Glomerular visceral epithelial cell (primary cell): ENCODE data around the gene CCDC6.
"Not testable (repeated sequence)": the region's sequence is repeated elsewhere in the genome, so short reads cannot be mapped to it uniquely, and the experiment has no call there.

Experiments used
- DNase-seq: peaks from one replicate; pipeline ENCODE4 v3.0.0-alpha.2; 2016; ENCODE audit errors: extremely low spot score

Gene CCDC6

GRCh38 chr10:59880971-59881510, 25.3 kb downstream of the CCDC6 start:
- DNase-seq, result no peak

- no peak for DNase-seq
Measured at GRCh38 chr10:59880019-59880717, 26.2 kb downstream of the CCDC6 start.

GRCh38 chr10:59879363-59879913, 26.9 kb downstream of the CCDC6 start:
- DNase-seq, result no peak

- DNase-seq, result no peak
Measured at GRCh38 chr10:59878915-59879314, 27.4 kb downstream of the CCDC6 start.

DNA sequence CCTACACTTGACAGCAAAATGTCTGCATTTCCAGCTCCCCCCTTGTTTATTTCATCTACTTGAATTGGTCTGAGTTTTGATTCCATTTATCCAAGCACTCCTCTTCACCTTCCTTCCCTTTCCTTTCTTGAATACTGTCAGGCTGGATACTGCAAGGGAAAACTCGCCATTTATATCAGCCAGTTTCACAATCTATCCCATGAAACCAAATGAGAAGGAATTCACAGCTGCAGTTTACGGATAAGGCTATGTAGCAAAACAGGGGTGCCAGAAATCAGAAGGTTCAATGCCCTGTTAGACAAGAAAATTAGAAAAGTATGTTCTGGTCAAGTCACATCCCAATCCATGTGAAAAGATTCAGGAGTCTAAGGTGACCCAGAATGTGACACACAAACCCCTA, 28.1 kb downstream of the CCDC6 start:
- DNase-seq, result no peak

GRCh38 chr10:59877191-59877671, 29.1 kb downstream of the CCDC6 start:
- no peak for DNase-seq

DNA sequence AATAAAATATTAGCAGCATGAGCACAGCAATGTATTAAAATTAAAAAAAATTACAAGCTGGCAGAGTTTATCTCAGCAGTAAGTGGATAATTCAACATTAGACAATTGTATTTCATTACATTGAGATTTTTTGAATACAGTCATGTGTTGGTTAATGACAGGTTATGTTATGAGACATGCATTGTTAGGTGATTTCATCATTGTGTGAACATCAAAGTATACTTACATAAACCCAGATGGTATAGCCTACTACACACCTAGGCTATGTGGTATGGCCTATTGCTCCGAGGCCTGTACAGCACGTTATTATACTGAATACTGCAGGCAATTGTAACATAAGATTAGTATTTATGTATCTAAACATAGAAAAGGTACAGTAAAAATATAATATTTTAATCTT, 29.7 kb downstream of the CCDC6 start:
- DNase-seq, result peak; percentile 7

DNA sequence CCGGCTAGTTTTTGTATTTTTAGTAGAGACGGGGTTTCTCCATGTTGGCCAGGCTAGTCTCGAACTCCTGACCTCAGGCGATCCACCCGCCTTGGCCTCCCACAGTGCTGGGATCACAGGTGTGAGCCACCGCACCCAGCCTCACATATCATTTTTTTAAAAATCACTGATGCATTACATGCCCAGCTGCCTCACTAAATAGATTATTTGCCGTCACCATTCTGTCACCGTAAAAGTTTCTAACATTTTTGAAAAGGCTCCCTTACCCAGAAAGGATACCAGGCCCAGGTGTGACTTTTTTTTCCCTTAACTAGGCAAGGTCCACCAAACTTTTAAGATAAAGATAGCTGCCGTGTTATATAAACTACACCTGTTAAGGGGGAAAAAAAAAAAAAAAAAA, 30.1 kb downstream of the CCDC6 start:
- not testable (repeated sequence) for DNase-seq

- DNase-seq, result no peak
Measured at GRCh38 chr10:59873896-59874295, 32.5 kb downstream of the CCDC6 start.

DNA sequence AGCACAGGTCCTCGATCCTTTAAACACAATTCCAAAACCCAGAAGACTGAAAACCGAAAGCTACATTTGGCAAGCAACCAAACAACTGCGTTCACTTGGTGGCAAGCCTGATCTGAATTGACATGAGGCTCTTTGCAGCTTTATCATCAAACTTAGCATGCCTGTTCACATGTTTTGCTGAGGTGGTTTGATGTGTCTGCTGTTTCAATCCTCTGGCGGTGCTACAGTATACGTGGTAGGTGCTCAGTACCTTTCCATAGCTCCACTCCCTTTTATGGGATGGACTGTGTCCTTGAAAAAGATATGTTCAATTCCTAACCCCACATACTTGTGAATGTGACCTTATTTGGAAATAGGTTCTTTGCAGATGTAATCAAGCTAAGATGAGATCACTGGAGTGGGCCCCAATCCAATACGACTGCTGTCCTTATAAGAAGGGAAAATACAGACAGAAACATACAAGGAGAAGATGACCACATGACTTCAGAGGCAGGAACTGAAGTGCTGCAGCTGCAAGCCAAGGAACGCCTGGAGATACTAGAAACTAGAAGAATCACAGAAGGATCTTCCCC, 33.4 kb downstream of the CCDC6 start:
- peak; percentile 49 for DNase-seq

DNA sequence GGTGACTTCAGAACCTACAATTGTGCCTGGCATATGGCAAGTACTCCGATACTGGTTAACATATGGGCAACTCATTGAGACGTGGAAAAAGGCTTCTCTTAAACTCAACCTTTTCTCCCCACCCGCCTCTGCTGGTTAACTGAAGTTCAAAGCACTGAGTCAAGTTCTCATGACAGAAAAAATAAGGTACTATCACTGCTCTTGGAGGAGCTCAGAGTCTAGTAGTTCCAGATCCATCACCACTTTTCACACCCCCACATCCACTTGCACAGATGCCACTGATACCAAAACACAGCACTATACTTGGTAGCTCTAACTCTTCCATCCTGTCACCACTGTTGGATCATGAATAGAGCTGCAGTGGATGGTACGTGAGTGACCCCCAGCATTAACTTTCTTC, 36.2 kb downstream of the CCDC6 start:
- DNase-seq, result no peak

GRCh38 chr10:59869594-59869940, 36.8 kb downstream of the CCDC6 start:
- no peak for DNase-seq

DNA sequence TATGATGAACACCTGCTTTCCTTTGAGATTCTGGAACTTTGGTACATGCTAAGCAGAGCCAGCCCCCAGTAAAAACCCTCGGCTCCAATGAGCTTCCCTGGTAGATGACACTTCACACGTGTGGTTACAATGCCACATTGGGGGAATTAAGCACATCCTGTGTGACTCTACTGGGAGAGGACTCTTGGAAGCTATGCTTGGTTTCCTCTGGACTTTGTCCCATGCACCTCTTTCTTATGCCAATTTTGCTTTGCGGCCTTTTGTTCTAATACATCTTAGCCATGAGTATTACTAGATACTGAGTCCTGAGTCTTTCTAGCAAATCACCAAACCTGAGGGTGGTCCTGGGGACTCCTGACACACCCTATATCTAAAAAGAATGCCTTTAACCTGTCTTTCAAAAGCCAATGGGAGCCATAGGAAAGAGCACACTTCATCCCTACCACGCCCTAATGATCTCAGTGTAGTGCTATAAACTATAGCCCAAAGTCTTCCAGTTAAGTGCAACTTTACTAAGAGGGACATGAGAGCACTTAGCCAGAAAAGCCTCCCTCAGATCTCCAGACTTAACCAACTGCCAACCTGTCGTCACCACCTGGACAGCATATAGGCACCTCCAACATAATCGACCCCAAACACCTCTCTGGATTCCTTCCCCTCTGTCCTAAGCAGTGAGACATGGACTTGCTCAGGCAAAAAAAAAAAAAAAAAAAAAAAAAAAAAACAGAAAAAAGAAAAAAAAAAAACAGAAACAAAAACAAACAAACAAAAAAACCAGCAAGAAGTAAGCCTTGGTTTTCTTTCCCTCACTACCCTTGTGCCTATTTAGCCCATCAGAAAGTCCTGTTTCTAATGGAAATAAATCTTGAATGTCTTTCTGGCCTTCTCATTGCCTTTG, 37.4 kb downstream of the CCDC6 start:
- DNase-seq, result no peak

- DNase-seq, result no peak
Measured at GRCh38 chr10:59867590-59867989, 38.8 kb downstream of the CCDC6 start.

DNA sequence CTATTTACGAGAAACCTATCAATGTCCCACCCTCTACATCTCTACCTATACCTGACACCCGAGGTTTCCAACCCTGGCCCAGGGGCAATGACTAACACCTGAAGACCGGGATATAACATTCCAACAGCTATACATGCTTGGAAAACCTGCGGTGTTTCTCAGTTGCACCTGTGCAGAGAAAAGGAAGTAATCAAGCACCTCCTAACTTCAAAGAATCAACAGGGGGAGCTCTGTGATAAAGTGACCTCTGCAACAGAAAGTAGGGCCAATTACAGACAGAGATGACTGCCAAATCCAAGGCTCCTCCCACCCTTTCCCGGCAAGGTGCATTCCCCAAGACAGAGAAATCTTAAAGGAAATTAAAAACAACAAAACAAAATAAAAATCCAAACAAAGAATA, 41.3 kb downstream of the CCDC6 start:
- peak; percentile 22 for DNase-seq

DNA sequence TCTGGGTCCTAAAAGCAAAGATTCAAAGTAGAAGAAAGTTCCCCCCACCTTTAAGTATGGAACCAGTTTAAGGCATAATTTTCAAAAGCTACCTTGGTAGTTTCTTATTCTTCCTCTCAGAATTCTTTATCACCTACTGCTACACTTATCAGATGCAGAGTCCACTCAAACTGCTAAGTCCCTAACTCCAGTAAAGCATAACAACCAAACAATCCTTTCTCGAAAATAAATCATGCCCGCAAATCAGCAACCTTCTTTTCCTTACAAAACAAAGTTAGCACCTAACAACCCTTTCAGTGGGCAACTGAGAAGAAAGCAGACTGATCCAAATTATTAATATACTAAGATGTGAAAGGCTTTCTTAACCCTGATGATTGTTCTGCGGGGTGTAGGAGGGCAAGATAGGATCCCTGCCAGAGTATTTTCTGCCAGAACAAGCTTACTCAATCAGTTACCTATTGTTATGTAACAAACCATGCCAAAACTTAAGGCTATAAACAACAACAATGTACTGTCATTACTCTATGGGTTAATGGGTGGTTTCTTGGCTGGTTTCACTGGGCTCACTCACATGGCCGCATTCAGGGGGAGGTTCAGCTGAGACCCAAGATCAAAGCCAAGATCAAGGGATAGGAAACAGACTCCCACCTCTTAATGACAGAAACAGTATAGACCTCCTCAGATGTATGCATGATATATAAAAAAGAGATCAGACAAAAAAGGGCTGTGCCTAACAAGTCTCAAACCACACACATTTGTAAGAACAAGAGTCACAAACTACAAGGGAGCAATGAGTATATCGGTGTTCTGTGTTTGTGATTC, 42.0 kb downstream of the CCDC6 start:
- DNase-seq, result no peak

DNA sequence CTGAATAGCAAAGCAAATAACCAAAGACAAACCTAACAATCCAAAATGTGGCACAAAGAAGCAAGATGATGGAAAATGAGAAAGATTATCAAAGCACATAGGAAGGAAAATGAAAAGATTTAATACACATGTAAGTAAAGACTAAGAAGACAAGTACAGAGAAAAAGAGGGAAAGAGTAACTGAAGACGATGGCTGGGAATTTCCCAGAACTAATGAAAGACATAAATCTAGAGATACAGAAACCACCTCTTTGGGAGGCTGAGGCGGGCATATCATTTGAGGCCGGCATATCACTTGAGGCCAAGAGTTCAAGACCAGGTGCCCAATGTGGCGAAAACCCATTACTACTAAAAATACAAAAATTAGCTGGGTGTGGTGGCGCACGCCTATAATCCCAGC, 46.8 kb downstream of the CCDC6 start:
- no peak for DNase-seq

DNA sequence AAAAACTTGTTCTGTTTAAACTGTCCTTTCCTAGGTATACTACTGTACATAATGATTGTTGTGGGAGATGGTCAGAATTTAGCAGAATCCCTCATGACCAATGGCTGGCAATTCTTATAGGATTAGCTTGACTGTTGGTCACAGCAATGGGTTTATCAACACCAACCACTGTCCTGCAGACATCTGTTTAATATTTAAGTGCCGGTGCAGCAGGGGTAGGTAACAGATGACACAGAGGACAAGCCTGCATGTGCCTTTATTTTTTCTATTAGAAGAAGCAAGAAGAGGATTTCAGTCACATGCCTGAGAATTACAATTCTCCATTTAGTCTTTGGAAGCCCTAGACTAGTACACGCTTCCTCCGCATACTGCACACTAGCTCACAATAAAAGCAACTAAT, 48.4 kb downstream of the CCDC6 start:
- DNase-seq, result no peak

GRCh38 chr10:59857049-59857448, 49.3 kb downstream of the CCDC6 start:
- DNase-seq, result no peak

- DNase-seq, result no peak
Measured at GRCh38 chr10:59856104-59856503, 50.3 kb downstream of the CCDC6 start.

DNA sequence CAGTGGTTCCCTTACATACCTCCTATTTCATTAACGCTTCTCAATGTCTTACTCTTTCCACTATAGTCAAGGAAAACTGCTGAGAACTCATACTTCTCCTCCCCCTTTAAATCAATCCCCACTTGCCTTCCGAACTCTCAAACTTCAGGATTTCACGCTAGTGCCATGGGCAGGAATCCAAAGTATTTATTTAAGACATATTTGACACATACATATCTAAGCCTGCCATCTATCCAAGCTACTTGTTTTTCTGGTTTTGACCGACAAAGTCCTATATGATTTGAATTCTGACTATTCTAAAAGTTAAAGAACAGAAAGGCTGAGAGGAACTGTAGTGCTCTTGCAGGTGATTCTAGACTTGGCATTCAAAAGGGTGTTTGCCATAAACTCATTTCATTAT, 51.8 kb downstream of the CCDC6 start:
- DNase-seq, result no peak
